Stimulated activated naive CD4-positive, alpha-beta T cell treated with Interleukin-2 at 50 U/mL for 16 hours (primary cell): Measurements from ENCODE around the gene BUB3.
"Not testable (repeated sequence)": the region's sequence is repeated elsewhere in the genome, so short reads cannot be mapped to it uniquely, and the experiment has no call there.

Experiments
- DNase-seq: peaks from one replicate; lab custom pipeline; 2025; lab: John Stamatoyannopoulos, UW

BUB3 gene

DNA sequence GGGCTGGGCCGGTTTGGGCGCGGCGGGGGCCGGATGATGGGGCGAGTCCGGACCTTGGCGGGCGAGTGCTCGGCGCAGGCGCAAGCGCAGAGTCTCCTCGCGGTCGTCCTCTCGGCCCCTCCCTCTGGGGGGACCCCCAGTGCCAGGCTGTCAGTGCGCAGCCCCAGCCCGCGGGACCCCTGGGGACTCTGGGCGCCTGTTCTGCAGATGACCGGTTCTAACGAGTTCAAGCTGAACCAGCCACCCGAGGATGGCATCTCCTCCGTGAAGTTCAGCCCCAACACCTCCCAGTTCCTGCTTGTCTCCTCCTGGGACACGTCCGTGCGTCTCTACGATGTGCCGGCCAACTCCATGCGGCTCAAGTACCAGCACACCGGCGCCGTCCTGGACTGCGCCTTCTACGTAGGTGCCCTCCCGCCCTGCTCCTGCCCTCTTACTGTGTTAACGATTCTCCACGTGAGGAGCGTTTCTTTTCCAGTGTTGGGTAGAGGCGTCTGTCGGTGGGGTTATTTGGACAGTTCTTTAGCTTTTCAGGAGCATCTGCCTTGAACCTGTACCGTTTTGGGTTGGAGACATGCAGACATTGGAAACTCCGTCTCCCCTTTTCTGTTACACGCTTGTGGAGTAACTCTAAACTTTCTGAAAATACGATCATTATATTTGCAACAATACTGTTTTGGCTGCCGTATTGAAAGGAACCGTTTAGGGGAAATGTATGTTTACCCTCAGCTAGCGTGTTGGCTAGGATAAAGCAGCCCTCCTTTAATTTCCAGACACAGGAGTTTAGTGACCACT is 706 bp downstream of the BUB3 start:
- DNase-seq = peak; percentile 33

DNA sequence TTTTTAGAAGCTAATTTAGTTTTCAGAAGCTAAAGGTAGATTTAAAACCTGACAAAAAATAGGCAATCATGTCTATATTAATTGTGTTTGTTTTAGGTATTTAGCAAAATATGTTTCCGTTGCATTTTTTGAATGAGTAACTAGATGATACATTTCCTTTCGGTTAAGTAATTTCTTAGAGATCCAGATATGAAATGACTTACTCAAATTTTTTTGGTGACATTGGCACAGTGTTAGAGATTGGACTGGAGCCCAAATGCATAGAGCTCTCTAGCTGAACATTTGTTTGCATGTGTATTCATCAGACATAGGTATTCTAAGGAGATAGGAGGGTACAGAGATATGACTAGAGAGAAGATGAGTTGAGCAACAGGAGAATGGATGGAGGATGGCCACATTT is 1.9 kb downstream of the BUB3 start:
- DNase-seq = no peak

DNA sequence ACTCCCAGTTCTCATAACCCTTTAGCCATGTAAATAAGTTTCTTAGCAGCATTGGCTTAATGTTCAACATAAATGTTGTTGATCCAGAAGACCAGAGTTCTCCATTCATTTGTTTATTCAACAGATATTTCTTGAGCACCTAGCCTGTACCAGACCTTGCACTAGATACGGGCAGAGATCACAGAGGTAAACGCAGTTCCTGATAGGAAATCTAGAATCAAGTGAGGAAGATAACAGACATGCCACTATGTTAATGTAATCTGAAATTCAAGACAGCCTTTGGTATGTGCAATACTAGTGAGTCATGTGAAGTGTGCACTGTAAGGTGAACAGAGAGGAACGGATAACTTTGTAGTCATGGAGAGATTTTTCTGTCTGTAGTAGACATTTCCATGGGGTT is 3.0 kb downstream of the BUB3 start:
- DNase-seq = no peak

DNA sequence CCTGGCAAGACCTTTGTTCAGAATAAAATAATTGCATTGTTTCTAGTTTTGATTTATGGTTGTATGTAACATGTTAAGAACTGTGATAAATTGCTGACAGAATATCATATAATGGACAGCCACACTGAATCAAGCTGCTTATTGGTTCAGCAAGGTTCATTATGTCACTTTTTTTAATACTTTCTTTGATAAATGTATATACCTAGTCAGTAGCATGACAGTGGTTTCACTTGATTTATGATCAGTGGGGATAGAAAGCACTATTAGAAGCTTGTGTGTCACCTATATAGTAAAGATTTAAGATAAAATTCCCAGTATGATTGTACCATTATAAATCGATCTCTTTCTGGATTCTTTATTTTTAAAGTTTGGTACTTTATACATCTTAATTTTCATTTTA is 4.5 kb downstream of the BUB3 start:
- no peak for DNase-seq

DNA sequence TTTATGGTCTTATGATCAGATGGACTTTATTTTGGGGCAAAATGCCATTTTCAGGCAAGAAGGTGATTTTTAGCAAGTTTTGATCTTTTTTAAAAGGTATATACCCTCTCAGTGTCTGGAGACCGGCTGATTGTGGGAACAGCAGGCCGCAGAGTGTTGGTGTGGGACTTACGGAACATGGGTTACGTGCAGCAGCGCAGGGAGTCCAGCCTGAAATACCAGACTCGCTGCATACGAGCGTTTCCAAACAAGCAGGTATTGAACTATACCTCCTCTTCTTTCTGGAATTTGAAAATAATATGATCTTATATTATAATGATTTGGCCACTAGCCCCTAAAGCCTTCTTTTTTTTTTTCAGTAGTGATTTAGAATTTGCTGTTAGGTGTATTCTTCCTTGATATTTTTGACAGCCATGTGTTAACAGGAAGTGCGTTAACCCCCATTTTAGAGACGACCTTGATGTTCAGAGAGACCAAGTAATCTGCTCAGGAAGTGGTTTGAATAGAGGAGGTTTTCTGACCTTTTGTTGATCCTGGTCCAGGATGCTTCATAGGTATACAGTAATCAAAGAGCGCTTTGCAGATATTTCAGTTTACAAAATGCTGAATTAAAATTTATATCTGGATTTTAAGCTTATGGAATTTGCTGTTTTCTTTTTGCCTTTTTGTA is 6.2 kb downstream of the BUB3 start:
- DNase-seq = no peak

DNA sequence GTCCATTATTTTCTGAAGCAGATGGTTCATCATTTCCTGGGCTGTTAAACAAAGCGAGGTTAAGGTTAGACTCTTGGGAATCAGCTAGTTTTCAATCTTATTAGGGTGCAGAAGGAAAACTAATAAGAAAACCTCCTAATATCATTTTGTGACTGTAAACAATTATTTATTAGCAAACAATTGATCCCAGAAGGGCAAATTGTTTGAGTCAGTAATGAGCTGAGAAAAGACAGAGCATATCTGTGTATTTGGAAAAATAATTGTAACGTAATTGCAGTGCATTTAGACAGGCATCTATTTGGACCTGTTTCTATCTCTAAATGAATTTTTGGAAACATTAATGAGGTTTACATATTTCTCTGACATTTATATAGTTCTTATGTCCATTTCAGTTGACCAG is 10.1 kb downstream of the BUB3 start:
- no peak for DNase-seq

DNA sequence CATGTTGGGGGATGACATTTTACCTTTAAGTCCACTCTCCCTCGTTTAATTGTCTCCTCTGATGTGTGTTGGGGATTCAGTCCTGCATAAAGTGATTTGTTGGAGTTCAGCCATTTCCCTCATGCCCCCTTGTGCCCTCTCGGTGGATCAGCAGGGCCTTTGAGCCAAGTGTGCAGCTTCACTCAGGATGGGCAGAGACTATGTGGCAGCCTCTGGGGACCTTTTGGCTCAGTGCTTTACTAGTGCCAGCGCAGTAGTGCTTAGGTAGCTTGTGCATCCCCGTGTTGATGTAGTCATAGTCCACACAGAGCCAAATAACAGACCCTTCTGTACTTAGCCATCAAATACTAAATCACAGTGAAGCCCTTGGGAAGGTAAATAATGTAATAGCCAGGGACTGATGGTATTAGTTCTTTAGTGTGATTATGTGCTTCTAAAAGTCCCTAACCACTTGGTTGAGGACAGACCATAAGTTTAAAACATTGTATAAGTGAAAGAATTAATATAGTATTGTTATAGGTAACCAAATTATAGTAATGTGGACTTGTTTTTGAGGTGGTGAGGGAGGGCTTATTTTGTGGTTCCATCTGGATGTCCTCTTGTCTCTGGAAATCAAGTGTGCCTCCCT is 11.4 kb downstream of the BUB3 start:
- no peak for DNase-seq

DNA sequence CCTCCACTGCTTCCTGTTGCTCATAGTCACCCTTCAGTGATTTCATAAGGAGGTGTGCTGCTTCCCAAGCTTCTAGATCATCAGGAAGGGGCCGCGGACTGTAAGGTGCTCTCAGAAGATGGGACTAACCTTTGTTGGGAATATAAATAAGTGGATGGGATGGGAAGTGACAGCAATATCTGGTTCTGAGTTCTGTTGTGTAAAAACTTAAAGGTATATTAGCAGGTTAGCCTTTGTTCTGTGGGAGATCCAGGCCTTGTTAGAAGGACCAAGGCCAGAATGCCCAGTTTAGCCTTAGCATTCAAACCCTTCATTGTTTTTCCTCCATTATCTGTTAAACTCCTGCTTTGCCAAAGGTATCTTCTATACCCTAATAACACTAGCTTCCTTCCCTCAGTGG is 12.4 kb downstream of the BUB3 start:
- no peak for DNase-seq

DNA sequence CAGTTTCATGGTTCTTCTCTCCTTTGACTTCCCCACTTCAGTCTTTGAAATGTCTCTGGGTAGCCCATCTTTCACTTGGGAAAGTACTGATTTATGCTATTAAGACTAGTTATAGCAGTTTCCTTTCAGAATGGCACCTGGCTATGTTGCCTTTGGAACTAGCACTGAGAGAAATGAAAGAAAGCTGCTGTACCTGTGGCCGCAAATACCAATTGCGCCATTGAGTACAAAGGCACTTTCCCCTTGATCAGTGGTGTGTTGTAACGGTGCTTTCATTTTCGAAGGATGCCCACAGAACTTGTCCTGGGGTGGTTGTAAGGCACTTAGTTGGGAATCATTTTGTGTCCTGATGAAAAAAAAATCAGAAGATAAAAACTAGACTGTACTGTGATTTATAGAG is 16.8 kb downstream of the BUB3 start:
- DNase-seq = no peak

DNA sequence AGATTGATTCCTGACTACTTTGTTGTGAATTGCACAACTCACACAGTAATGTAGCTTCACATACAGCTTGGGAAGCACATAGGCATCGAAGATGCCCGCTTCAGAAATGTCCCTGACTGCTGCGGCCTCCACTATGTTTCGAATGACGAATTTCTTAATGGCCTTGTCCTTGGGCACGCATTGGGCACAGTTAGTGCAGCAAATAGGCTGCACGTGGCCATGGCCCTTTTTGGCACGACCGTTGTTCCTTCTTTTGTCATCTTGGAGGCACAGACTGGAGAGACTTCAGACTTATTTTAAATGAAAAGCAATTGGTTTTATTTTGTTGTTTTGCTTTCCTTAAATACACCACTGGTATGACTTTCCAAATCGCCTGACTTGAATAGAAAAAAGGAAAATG is 17.4 kb downstream of the BUB3 start:
- DNase-seq = not testable (repeated sequence)

DNA sequence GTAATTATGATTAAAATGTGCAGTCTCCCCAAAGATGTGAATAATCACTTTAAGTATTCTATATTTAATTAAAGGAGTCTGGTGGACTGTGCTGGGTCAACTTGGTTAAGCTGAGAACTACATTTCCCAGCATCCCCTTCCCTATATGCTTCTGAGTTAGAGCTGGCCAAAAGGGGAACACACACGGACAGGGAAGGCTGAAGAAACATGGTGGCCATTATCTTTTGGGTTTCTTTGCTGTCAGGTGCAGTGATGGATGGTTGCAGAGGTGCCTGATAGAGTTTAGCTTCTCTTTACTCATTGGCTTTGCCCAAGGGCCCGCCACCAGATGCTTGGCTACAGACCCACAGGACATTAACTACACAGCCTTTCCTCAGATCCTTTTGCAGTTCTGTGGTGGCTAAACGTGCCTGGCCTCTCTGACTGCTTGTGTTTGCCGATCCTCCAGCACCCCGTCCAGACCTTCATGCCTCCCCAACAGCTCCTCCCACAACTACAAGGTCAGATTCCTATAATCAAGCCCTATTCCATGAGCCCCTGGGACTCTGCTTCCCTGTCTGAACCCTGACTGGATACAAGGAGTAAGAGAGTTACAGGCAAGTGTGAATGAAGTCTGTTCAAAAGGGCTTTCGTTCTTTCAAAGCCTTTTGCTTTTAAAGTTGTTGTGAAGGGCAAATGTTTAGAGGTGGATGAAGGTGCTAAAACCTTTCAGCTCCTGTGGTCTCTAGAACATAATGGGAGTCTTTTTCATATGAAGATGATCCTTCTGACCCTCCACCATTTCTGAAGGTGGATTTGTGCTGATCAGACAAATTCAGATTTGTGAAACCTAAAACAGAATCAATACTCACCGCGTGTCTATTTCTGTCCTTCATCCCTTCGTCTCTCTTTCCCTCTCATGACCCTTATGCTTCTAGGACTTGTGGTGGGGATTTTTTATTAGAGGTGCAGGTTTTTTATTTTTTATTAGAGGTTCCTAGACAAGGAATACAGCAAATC is 21.5 kb downstream of the BUB3 start:
- DNase-seq = no peak

DNA sequence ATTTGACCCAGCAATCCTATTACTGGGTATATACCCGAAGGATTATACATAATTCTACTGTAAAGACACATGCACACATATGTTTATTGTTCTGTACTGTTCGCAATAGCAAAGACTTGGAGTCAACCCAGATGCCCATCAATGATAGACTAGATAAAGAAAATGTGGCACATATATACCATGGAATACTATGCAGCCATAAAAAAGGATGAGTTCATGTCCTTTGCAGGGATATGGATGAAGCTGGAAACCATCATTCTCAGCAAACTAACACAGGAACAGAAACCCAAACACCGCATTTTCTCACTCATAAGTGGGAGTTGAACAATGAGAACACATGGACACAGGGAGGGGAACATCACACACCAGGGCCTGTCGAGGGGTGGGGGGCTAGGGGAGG is 24.2 kb downstream of the BUB3 start:
- not testable (repeated sequence) for DNase-seq

DNA sequence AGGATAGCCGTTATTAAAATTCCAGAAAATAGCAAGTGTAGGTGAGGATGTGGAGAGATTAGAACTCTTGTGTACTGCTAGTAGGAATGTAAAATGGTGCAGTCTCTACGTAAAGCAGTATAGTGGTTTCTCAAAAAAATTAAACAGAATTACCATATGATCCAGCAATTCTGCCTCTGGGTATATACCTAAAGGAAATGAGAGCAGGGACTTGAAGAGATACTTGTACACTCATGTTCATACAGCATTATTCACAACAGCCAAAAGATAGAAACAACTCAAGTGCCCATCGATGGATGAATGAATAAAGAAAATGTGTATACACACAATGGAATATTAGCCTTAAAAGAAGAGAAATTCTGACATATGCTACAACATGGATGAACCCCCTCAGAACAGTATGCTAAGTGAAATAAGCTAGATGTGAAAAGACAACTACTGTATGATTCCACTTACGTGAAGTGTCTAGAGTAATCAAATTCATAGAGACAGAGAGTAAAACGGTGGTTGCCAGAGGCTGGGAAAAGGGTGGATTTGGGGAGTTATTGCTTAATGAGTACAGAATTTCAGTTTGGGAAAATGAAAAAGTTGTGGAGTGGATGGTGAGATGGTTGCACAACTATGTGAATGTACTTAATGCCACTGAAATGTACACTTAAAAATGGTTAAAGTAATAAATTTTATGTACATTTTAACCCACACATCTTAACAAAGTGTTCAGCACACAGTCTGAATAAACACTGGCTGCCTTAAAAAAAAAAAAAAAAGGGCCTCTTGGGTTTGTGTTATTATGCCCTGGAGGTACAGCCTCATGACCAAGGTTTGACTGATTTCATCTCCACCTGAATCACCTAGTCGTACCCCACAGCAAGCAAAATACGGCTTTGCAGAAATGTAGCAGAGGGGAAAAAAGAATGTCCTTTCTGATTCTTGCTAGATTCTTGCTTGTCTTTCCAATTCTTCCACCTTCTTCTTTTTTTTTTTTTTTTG is 26.2 kb downstream of the BUB3 start:
- DNase-seq = no peak

DNA sequence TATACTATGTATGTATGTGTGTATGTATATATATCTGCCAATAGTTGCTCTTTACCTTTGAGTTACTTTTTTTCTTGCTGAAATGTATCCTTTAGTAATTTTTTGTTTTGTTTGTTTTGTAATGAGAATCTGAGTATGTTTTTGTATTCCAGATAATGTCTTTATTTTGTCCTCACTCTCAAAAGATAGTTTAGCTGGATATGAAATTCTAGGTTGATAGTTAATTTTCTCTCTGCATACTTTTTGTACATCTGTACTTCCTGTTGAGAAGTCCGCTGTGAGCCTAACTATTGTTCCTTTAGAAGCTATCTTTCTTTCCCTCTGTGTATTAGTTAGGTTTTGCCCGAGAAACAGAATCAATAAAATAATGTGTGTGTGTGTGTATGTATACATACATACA is 29.5 kb downstream of the BUB3 start:
- DNase-seq = no peak

DNA sequence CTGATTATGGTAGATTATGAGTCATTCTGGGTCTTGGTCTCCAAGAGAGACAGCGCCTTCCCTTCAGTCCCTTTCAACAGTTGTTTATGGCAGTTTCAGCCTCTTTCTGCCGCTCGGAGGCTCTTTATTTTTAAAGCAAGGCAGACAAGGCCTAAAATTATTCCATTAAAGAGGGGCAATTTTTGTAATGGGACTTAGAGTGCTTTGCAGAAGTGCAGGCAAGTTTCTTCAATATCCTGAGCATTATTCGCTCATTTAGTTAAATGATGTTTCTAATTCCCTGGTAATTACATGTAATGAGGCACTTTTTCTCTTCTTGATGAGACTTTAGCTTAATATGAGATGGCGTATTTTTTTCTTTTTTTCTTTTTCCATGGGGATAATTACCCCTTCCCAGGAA is 33.6 kb downstream of the BUB3 start:
- DNase-seq = no peak

DNA sequence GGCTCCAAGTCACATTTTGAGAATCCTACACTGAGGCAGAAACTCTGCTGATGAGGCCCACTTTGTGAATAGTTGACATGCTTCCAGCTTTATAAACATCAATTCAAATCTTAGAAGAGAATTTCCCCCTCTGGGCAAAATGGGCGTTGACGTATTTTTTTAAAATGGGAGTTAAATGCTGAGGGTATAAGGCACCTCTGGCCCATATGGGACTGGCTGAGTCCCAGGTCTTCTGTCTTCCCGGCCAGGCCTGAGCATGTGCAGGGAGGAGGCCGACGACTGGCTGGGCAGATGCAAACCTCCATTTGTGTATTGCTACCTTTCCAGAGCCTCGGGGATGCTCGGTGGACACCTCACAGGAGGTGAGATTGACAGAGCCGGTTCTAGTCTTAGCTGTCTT is 37.7 kb downstream of the BUB3 start:
- no peak for DNase-seq

DNA sequence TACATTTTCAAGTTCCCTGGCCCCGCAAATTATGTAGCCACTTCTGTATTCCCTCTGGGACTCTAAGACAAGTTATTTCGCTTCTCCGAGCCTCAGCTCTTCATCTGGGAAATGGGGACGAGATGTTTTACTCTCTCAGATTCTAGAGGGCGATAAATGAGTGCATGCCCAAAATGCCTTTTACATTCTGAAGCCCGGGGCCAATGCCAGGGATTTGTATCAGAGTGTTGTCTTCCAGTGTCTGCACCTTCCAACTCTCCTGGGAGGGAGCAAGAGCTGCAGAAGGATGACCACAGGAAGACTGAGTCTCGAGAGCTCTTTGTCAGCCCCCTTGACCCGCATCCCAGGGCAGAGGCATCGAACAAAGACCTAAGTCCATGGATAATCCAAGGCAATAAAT is 39.9 kb downstream of the BUB3 start:
- DNase-seq = no peak

DNA sequence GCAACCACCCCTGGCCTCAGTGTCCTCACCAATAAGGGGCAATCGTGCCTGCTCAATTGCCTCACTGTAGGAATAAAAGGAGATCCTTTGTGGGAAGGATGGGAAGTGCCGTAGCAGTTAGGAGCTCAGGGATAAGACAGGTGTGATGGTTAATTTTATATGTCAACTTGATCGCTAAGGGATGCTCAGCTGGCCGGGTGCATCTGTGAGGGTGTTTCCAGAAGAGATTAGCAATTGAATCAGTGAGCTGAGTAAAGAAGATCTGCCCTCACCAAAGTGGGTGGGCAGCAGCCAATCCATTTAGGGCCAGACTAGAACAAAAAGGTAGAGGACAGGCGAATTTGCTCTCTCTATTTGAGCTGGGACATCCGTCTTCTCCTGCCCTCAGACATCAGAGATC is 46.3 kb downstream of the BUB3 start:
- no peak for DNase-seq

DNA sequence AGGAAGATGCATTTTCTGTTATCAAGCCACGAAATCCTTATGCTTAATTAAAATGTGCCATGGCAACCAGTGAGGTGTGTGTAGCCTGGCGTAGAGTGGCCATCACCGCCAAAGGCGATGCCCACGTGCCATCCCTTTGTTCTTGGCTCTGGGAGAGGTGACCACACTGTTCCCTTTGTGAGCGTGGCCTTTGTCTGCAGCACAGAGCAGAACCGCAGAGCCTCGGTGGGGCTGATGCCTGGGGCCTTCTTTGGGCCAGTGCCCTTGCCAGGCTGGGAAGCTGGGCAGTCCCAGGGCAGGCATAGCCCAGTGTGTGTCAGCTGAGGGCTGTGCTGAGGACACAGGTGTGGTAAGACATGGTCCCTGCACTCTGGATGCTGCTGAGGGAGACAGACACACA is 48.3 kb downstream of the BUB3 start:
- no peak for DNase-seq

DNA sequence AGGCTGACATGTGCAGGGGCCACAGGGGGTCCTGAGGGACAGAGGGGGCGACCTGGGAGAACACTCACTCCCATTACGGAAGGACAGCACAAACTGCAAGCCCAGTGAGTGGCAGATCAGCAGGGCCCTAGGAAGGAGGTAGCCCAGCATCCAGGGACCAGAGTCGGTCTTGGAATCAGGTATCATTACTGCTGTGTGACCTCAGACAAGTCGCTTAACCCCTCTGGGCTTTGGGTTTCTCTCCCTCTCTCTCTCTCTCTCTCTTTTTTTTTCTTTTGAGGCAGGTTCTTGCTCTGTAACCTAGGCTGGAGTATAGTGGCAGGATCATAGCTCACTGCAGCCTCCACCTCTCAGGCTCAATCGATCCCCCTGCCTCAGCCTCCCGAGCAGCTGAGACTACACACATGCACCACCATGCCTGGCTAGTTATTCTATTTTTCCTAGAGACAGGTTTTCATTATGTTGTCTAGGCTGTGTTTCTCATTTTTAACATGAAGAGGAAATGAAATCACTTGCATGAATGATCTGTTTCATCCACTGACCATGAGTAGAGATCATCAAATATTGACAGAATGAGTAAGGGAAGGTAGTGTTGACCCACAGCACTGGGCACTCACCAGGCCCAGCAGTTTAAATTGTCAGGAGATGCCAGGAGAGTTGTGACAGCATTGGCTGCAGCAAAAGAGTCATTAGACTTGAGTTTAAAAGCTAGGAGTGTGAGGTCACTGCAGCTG is 49.4 kb downstream of the BUB3 start:
- DNase-seq = no peak
